ENCODE measurements around the gene LHB.
A peak's percentile ranks its signal among the peaks of the same experiment; 100 is the strongest.

LHB gene

GRCh38 chr19:49017041-49017665 lies at the start of gene LHB:
Gene LHB (minus strand): TSS chr19:49017091. CDS start chr19:49017081, 10 bp downstream.
- peak within 1 kb of the TSS; percentile 54 for H3K4me3 ChIP-seq (ENCODE audit: low read depth, low read length)
- TF ChIP-seq CTCF (IDR thresholded peaks at IDR 0.05; ENCODE audit: low read depth, low read length), result no peak

DNA sequence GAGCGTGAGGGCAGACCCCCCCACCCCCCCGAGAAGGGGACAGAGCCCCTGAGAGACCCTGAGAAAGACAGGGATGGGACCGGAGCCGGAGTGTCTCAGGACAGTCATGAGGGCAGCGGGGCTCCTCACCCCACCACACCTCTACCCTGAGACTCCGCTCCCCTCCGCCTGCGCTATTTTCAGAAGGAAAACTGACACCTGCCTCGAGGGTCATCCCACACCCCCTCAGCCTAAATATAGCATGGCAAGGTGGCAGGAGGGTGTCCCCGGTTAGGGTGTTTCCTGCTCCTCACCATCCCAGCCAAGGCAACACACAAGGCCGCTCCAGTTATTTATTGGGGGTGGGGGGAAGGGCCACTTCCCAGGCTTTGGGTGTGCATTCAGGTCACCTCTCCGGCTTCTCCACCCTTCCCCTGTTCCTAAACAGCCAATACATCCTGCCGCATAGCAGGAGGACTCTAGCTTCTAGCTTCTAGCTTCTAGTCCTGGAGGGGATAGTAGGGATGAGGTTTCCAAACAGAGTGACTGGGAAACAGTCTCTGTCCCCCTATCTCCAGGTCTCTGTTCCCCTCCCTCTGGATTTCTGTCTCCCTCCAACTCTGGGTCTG lies 49.1 kb upstream of the LHB start:
- no peak overlapping the region for H3K4me3 ChIP-seq (ENCODE audit: low read depth, low read length)
- no peak for TF ChIP-seq CTCF (IDR thresholded peaks at IDR 0.05; ENCODE audit: low read depth, low read length)

GRCh38 chr19:49064768-49065611 lies 48.1 kb upstream of the LHB start, which contains the start of gene NTF4:
Gene NTF4 (minus strand): TSS chr19:49064818. CDS start chr19:49061997, 2,821 bp downstream.
- H3K4me3 ChIP-seq (ENCODE audit: low read depth, low read length), result peak within 1 kb of the TSS; percentile 37
- TF ChIP-seq CTCF (IDR thresholded peaks at IDR 0.05; ENCODE audit: low read depth, low read length), result no peak

- TF ChIP-seq CTCF (IDR thresholded peaks at IDR 0.05; ENCODE audit: low read depth, low read length), result no peak
- peak overlapping the region; percentile 37 for H3K4me3 ChIP-seq (ENCODE audit: low read depth, low read length)
Measured at GRCh38 chr19:49064029-49064629, 47.2 kb upstream of the LHB start.

DNA sequence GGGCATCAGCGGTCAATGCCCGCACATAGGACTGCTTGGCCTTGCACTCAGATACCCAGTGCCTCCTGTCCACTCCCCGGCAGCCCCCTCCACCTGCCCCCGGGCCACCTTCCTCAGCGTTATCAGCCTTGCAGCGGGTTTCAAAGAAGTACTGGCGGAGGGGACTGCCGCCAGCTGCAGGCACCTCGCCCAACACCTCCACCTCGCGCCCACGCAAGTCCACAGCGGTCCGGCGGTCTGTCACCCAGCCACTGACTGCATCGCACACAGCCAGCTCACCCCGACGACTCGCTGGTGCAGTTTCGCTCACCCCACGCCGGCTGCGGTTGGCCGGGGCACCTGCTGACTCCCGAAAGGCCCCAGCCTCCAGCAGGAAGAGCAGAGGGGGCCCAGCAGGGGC lies 44.6 kb upstream of the LHB start:
- H3K4me3 ChIP-seq (ENCODE audit: low read depth, low read length), result no peak overlapping the region
- no peak for TF ChIP-seq CTCF (IDR thresholded peaks at IDR 0.05; ENCODE audit: low read depth, low read length)

- H3K4me3 ChIP-seq (ENCODE audit: low read depth, low read length), result no peak overlapping the region
- TF ChIP-seq CTCF (IDR thresholded peaks at IDR 0.05; ENCODE audit: low read depth, low read length), result no peak
Measured at GRCh38 chr19:49061000-49061399, 44.1 kb upstream of the LHB start.

Data from WI38 (cell line).